Endothelial cell of umbilical vein (primary cell): ENCODE data around the gene NELFCD. TPM values are rescaled to one million over a fixed set of nuclear protein-coding genes. Genes with fewer than 3 reads are reported as not detected.

Source experiments
- BruUV-seq: library from RNA; stranded (reverse); fragments of 400-500 nt; replicated peaks from 2 replicates; lab custom pipeline; 2021; lab: Mats Ljungman, UMichigan
- CTCF ChIA-PET: fragments of 300-600, 350-600 bp; sonication (Branson Sonifier 250); formaldehyde crosslinking; loops from one replicate; lab custom pipeline; 2021; ENCODE audit warnings: antibody characterized with exemption, inconsistent platforms; lab: Charles Lee
- POLR2A ChIA-PET: fragments of 300-600, 350-600 bp; sonication (Branson Sonifier 250); formaldehyde crosslinking; loops from one replicate; lab custom pipeline; 2021; ENCODE audit warnings: antibody characterized with exemption, inconsistent platforms; lab: Charles Lee
- DNase-seq: peaks from one replicate; pipeline ENCODE4 v3.0.0-alpha.2; 2011; ENCODE audit warnings: low read depth, low spot score
- FAIRE-seq: peaks from 2 replicates; lab custom pipeline; 2011; peaks lifted over from hg19 to GRCh38; lab: Jason Lieb, UNC
- H2AFZ ChIP-seq: 2 replicates; pipeline ENCODE4 v1.6.0; 2012; ENCODE audit warnings: low read depth, low read length, control low read depth, inconsistent platforms
- H3K27ac ChIP-seq: 2 replicates; pipeline ENCODE4 v1.5.1; 2011; ENCODE audit warnings: low read depth, mild to moderate bottlenecking, control low read depth, low read length, moderate library complexity; ENCODE audit not compliant: insufficient read depth
- H3K27me3 ChIP-seq, 2 experiments: 2 replicates each; pipeline versions ENCODE4 v1.6.0 to v1.6.1; 2011; ENCODE audit warnings: low read length in 2 of 2, mixed read lengths in 1 of 2; ENCODE audit not compliant: control insufficient read depth in 2 of 2, insufficient read depth in 2 of 2
- H3K36me3 ChIP-seq, 2 experiments: 2 replicates in 1 of 2; 3 replicates in 1 of 2; pipeline ENCODE4 v1.5.1; 2011; ENCODE audit warnings: low read length in 2 of 2, mild to moderate bottlenecking in 1 of 2, moderate library complexity in 1 of 2; ENCODE audit not compliant: control insufficient read depth in 2 of 2, insufficient read depth in 2 of 2; ENCODE audit errors: extremely low read depth in 1 of 2
- H3K4me1 ChIP-seq: 3 replicates; pipeline ENCODE4 v1.5.1; 2011; ENCODE audit warnings: mild to moderate bottlenecking, low read length; ENCODE audit not compliant: control insufficient read depth, insufficient read depth; ENCODE audit errors: extremely low read depth
- H3K4me2 ChIP-seq: 2 replicates; pipeline ENCODE4 v1.6.1; 2011; ENCODE audit warnings: low read length, control low read depth, mixed read lengths; ENCODE audit not compliant: insufficient read depth
- H3K4me3 ChIP-seq, 3 experiments: fragments of 200-600 bp in 1 of 3; sonication (generic), shearing (Covaris generic) in 1 of 3; replicated peaks in 1 of 3; 2 replicates each; pipeline ENCODE4 v1.5.1; 2011 to 2016; ENCODE audit warnings: control low read depth in 3 of 3, low read length in 3 of 3, mild to moderate bottlenecking in 2 of 3, inconsistent platforms in 1 of 3, low read depth in 1 of 3, moderate library complexity in 1 of 3; ENCODE audit not compliant: insufficient read depth in 1 of 3
- H3K79me2 ChIP-seq: 2 replicates; pipeline ENCODE4 v1.6.0; 2012; ENCODE audit warnings: low read length, inconsistent platforms; ENCODE audit not compliant: control insufficient read depth, insufficient read depth
- H3K9ac ChIP-seq: replicated peaks from 2 replicates; pipeline ENCODE3; 2011; ENCODE audit warnings: low read length, control low read depth; ENCODE audit not compliant: insufficient read depth; ENCODE audit errors: extremely low read depth
- H3K9me1 ChIP-seq: replicated peaks from 3 replicates; pipeline ENCODE4 v1.6.0; 2011; ENCODE audit warnings: mild to moderate bottlenecking, low read length; ENCODE audit not compliant: control insufficient read depth, insufficient read depth; ENCODE audit errors: extremely low read depth
- H3K9me3 ChIP-seq: replicated peaks from 2 replicates; pipeline ENCODE4 v1.5.1; 2012; ENCODE audit warnings: low read length, inconsistent platforms; ENCODE audit not compliant: control insufficient read depth, insufficient read depth
- H4K20me1 ChIP-seq: replicated peaks from 2 replicates; pipeline ENCODE3; 2011; ENCODE audit warnings: mild to moderate bottlenecking, low read length; ENCODE audit not compliant: control insufficient read depth, insufficient read depth; ENCODE audit errors: extremely low read depth
- GATA2 ChIP-seq: IDR thresholded peaks from 2 replicates; pipeline ENCODE4 v1.7.0; 2011; ENCODE audit warnings: low read depth, mild to moderate bottlenecking, moderate library complexity, mixed read lengths, low read length; ENCODE audit not compliant: insufficient read length, insufficient read depth
- JUN ChIP-seq: IDR thresholded peaks from 2 replicates; pipeline ENCODE4 v1.6.1; 2011; ENCODE audit warnings: borderline replicate concordance, low read depth; ENCODE audit not compliant: insufficient read length, insufficient read depth
- MYC ChIP-seq: IDR thresholded peaks from one replicate; pipeline ENCODE4 v1.6.1; 2011; ENCODE audit warnings: mild to moderate bottlenecking, low read depth, low read length
- dilution Hi-C: fragments of 300-500 bp; cut with MboI; formaldehyde crosslinking; loops from one replicate; pipeline ENCODE4 v1.15.0; 2019; ENCODE audit warnings: low sequenced_read_pairs; ENCODE audit not compliant: extremely low pct_ligation_motif_present
- intact Hi-C: fragments of 100-400 bp; cut with micrococcal nuclease; formaldehyde crosslinking; loops from one replicate; pipeline ENCODE4 v1.10.0; 2022
- polyA plus RNA-seq, 4 experiments: library from polyadenylated mRNA; depleted of rRNA in 3 of 4; stranded (reverse) in 3 of 4; unstranded in 1 of 4; fragments of >200 nt; gene quantifications; 2 replicates each; pipeline versions ENCODE4 v1.2.1 to v1.2.3, GENCODE V29; 2011 to 2012; ENCODE audit warnings: missing spikeins in 1 of 4
- total RNA-seq: library from RNA; stranded (reverse); gene quantifications from 2 replicates; pipeline ENCODE4 v1.2.3, GENCODE V29; 2021
- TF ChIP-seq, protein P1 (sequence below): IDR thresholded peaks from 2 replicates; pipeline ENCODE4 v1.6.1; 2011; ENCODE audit not compliant: insufficient read depth, insufficient read length
- TF ChIP-seq, protein P2 (sequence below), 2 donors: IDR thresholded peaks; 1 replicate in 1 of 2; 2 replicates in 1 of 2; pipeline ENCODE4 v1.5.1; 2011; ENCODE audit warnings: low read length in 2 of 2, mild to moderate bottlenecking in 2 of 2, moderate library complexity in 2 of 2, control low read depth in 1 of 2, inconsistent platforms in 1 of 2, low read depth in 1 of 2; ENCODE audit not compliant: insufficient read depth in 1 of 2; ENCODE audit errors: extremely low read depth in 1 of 2

Gene NELFCD
- total and polyA plus RNA-seq, 2 donors (not counting 3 experiments of a cell fraction or from before 2014, with no cell fraction given), result 90.1 to 92.5 TPM

DNA sequence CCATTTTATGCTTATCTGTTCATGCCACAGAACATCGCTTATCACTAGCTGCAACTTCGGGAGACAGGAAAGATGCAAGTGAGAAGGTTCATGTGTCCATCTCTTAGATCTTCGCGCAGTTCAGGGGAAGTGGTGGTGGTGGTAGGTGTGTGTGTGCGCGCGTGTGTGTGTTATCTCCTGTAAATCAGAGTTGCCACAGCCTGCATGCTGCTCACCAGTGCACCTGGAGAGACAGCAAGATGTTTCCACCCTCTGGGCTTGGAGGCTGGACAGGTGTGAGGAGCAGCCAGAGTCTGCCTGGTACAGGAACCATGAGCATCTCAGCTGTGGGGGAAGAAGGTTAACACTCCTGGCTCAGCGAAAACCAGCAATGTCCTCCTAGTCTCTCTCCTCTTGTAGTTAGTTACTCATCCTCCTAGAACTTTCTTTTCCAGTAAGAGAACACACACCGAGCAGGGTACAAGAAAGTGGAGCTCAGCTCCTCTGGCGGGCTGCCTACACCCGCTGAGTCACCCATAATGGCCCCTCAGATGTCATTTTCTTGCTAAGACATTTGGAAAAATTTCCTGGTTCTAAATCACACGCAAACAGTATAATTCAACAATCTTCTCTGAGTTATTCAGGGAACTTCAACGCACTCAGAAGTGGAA, 33.0 kb downstream of the NELFCD start:
- Histone ChIP-seq H3K27me3 (no peaks in the 10 kb centered on the region), H4K20me1 (no peaks in the 10 kb centered on the region), H3K9me3 (no peaks in the 10 kb centered on the region), H2AFZ (no peak overlapping the region), H3K36me3 (no peaks in the 10 kb centered on the region), H3K27ac (no peak overlapping the region), H3K79me2 (no peaks in the 10 kb centered on the region), H3K9ac (no peak overlapping the region), H3K4me3 (no peak overlapping the region), H3K4me2 (no peak overlapping the region), H3K9me1 (no peaks in the 10 kb centered on the region), H3K4me1 (peaks cover 28% of the 10 kb centered on the region)
- FAIRE-seq, result no peak
- TF ChIP-seq, protein P1, sequence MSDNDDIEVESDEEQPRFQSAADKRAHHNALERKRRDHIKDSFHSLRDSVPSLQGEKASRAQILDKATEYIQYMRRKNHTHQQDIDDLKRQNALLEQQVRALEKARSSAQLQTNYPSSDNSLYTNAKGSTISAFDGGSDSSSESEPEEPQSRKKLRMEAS, result no peak
- no peak for TF ChIP-seq MYC
- DNase-seq, result no peak
- CTCF ChIA-PET, result no interaction called here
- intact Hi-C loops (loop anchor here (10.0 kb wide), 2 partner anchors 359 to 931 kb away; partner anchors contain the start of genes FAM217B, PPP1R3D and STX16), dilution Hi-C loops (no loop called here)
- no TSS peak for BruUV-seq
- POLR2A ChIA-PET, result no interaction called here

DNA sequence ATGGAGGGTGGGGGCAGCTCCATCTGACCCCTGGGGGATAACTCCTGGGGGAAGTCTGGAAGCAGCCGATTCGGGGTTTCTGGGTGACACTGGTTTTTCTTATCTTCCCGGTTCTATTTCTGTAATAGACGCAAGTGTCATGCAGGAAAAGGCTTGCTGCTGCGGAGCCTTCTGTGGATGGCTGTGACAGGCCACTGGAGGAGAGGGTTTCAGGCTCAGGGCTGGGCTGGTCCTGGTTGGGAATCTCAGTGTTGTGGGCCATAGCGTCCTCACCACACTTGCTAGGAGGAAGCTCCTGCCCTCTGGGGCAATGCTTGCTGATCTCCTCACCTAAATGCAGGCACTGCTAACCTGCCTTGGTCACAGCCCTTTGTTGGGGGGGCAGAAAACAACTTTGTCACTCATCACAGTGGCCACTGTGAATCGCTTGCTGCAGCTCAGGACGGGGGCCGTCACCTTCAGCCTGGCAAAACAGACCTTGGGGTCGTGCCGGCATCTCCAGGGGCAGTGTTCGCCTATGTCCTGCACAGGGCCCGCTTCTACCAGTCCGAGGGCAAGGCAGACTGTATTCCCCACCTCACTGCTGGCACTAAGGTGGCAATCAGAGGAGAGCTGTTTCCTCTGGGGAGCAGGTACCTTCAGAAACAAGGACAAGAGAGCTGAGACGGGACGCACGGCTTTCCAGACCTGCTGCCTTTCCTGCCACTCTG, 33.8 kb downstream of the NELFCD start:
- TF ChIP-seq GATA2, result no peak
- TF ChIP-seq, protein P1, result no peak
- TF ChIP-seq JUN, result no peak
- TF ChIP-seq, protein P2, sequence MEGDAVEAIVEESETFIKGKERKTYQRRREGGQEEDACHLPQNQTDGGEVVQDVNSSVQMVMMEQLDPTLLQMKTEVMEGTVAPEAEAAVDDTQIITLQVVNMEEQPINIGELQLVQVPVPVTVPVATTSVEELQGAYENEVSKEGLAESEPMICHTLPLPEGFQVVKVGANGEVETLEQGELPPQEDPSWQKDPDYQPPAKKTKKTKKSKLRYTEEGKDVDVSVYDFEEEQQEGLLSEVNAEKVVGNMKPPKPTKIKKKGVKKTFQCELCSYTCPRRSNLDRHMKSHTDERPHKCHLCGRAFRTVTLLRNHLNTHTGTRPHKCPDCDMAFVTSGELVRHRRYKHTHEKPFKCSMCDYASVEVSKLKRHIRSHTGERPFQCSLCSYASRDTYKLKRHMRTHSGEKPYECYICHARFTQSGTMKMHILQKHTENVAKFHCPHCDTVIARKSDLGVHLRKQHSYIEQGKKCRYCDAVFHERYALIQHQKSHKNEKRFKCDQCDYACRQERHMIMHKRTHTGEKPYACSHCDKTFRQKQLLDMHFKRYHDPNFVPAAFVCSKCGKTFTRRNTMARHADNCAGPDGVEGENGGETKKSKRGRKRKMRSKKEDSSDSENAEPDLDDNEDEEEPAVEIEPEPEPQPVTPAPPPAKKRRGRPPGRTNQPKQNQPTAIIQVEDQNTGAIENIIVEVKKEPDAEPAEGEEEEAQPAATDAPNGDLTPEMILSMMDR (IDR thresholded peaks at IDR 0.05; ENCODE audit: extremely low read depth in 1 of 2, insufficient read depth in 1 of 2, low read depth in 1 of 2, low read length in 2 of 2), result no peak
- H4K20me1 ChIP-seq, result no peaks in the 10 kb centered on the region
- no peak overlapping the region for H2AFZ ChIP-seq

More for the DNA sequence above, 33.8 kb downstream of the NELFCD start:
- H3K4me2 ChIP-seq, result no peak overlapping the region
- H3K27ac ChIP-seq, result no peak overlapping the region
- no peaks in the 10 kb centered on the region for H3K9me3 ChIP-seq
- no peak overlapping the region for H3K9ac ChIP-seq
- H3K36me3 ChIP-seq, result no peaks in the 10 kb centered on the region
- no peak for DNase-seq
- no peaks in the 10 kb centered on the region for H3K79me2 ChIP-seq
- CTCF ChIA-PET, result interaction anchor here (3.4 kb wide), 1 partner anchor 13 kb away, joined by 14 read pairs; no protein-coding TSS in a partner anchor
- no peak for FAIRE-seq
- no peaks in the 10 kb centered on the region for H3K9me1 ChIP-seq
- H3K4me3 ChIP-seq, result no peak overlapping the region
- no peaks in the 10 kb centered on the region for H3K27me3 ChIP-seq
- POLR2A ChIA-PET, result no interaction called here
- no TSS peak for BruUV-seq
- peaks cover 27% of the 10 kb centered on the region for H3K4me1 ChIP-seq
- dilution Hi-C loops, result no loop called here
- intact Hi-C loops, result loop anchor here (10.0 kb wide), 2 partner anchors 360 to 930 kb away; partner anchors contain the start of genes FAM217B, PPP1R3D and STX16
